DMS79 (cell line): Measurements from ENCODE around the gene DDR2.

Experiments
- DNase-seq: peaks from one replicate; lab custom pipeline; 2025; lab: John Stamatoyannopoulos, UW

Gene DDR2

GRCh38 chr1:162629651-162630050 lies 2.6 kb upstream of the DDR2 start:
- no peak for DNase-seq

- no peak for DNase-seq
Observed at GRCh38 chr1:162631546-162632191, 595 bp upstream of the DDR2 start.

- no peak for DNase-seq
Observed at GRCh38 chr1:162632698-162633080, 425 bp downstream of the DDR2 start.

- no peak for DNase-seq
Observed at GRCh38 chr1:162633081-162633762, 958 bp downstream of the DDR2 start.

GRCh38 chr1:162635418-162635817 lies 3.2 kb downstream of the DDR2 start:
- DNase-seq: no peak

- no peak for DNase-seq
Observed at GRCh38 chr1:162639718-162640117, 7.5 kb downstream of the DDR2 start.

GRCh38 chr1:162641114-162641513 lies 8.8 kb downstream of the DDR2 start:
- no peak for DNase-seq

GRCh38 chr1:162644986-162645314 lies 12.7 kb downstream of the DDR2 start:
- DNase-seq: no peak

- no peak for DNase-seq
Observed at GRCh38 chr1:162645666-162646065, 13.4 kb downstream of the DDR2 start.

- DNase-seq: no peak
Observed at GRCh38 chr1:162649583-162649982, 17.3 kb downstream of the DDR2 start.

- DNase-seq: no peak
Observed at GRCh38 chr1:162654915-162655620, 22.8 kb downstream of the DDR2 start.

- no peak for DNase-seq
Observed at GRCh38 chr1:162656266-162656665, 24.0 kb downstream of the DDR2 start.

GRCh38 chr1:162660574-162660973 lies 28.3 kb downstream of the DDR2 start:
- DNase-seq: no peak

- no peak for DNase-seq
Observed at GRCh38 chr1:162661336-162661735, 29.1 kb downstream of the DDR2 start.

GRCh38 chr1:162662013-162662412 lies 29.7 kb downstream of the DDR2 start:
- no peak for DNase-seq

GRCh38 chr1:162663086-162663485 lies 30.8 kb downstream of the DDR2 start:
- DNase-seq: no peak

GRCh38 chr1:162663589-162664106 lies 31.4 kb downstream of the DDR2 start:
- DNase-seq: peak; percentile 41

- no peak for DNase-seq
Observed at GRCh38 chr1:162666006-162666645, 33.9 kb downstream of the DDR2 start.

- no peak for DNase-seq
Observed at GRCh38 chr1:162667381-162668080, 35.3 kb downstream of the DDR2 start.

GRCh38 chr1:162670928-162671663 lies 38.8 kb downstream of the DDR2 start:
- DNase-seq: no peak

- no peak for DNase-seq
Observed at GRCh38 chr1:162671664-162672410, 39.6 kb downstream of the DDR2 start.
